ENCODE data around the gene ARSB.
"Not testable (repeated sequence)": the region's sequence is repeated elsewhere in the genome, so short reads cannot be mapped to it uniquely, and the experiment has no call there.

The ARSB gene

DNA sequence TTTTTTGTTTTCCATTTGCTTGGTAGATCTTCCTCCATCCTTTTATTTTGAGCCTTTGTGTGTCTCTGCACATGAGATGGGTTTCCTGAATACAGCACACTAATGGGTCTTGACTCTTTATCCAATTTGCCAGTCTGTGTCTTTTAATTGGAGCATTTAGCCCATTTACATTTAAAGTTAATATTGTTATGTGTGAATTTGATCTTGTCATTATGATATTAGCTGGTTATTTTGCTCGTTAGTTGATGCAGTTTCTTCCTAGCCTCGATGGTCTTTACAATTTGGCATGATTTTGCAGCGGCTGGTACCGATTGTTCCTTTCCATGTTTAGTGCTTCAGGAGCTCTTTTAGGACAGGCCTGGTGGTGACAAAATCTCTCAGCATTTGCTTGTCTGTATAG, 133.2 kb downstream of the ARSB start:
- H3K36me3 ChIP-seq (ENCODE audit: control insufficient read depth, insufficient read depth, low read length); H3K27me3 ChIP-seq (replicated peaks; ENCODE audit: control insufficient read depth, insufficient read depth, low read length, poor library complexity, severe bottlenecking); H3K9me3 ChIP-seq (ENCODE audit: control insufficient read depth, low read length); H3K4me1 ChIP-seq (ENCODE audit: control insufficient read depth, insufficient read depth, low read length, poor library complexity, severe bottlenecking); DNase-seq; H3K4me3 ChIP-seq (ENCODE audit: insufficient read depth, low read depth, low read length, poor library complexity, severe bottlenecking); H3K27ac ChIP-seq (ENCODE audit: insufficient read depth, low read length, poor library complexity, severe bottlenecking): not testable (repeated sequence)

DNA sequence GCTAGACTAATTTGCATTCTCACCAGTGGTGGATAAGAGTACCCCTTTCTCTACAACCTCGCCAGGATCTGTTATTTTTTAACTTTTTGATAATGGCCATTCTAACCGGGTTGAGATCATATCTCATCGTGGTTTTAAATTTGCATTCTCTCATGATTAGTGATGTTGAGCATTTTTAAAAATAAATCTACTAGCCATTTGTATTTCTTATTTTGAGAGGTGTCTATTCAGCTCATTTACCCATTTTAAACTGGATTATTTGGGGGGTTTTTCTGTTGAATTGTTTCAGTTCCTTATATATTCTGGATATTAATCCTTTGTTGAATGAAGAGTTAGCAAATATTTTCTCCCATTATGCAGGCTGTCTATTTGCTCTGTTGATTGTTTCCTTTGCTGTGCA, 139.6 kb downstream of the ARSB start:
- Histone ChIP-seq H3K9me3 (ENCODE audit: control insufficient read depth, low read length) (no peaks in the 10 kb centered on the region), H3K4me3 (ENCODE audit: insufficient read depth, low read depth, low read length, poor library complexity, severe bottlenecking) (no peak overlapping the region), H3K36me3 (ENCODE audit: control insufficient read depth, insufficient read depth, low read length) (no peaks in the 10 kb centered on the region), H3K27ac (ENCODE audit: insufficient read depth, low read length, poor library complexity, severe bottlenecking) (no peak overlapping the region), H3K27me3 (replicated peaks; ENCODE audit: control insufficient read depth, insufficient read depth, low read length, poor library complexity, severe bottlenecking) (no peaks in the 10 kb centered on the region), H3K4me1 (ENCODE audit: control insufficient read depth, insufficient read depth, low read length, poor library complexity, severe bottlenecking) (no peaks in the 10 kb centered on the region)
- DNase-seq: no peak

GRCh38 chr5:78843436-78843835, 141.7 kb downstream of the ARSB start:
- no peaks in the 10 kb centered on the region for H3K9me3 ChIP-seq (ENCODE audit: control insufficient read depth, low read length)
- DNase-seq: no peak
- no peaks in the 10 kb centered on the region for H3K4me1 ChIP-seq (ENCODE audit: control insufficient read depth, insufficient read depth, low read length, poor library complexity, severe bottlenecking)
- H3K36me3 ChIP-seq (ENCODE audit: control insufficient read depth, insufficient read depth, low read length): no peaks in the 10 kb centered on the region
- H3K4me3 ChIP-seq (ENCODE audit: insufficient read depth, low read depth, low read length, poor library complexity, severe bottlenecking): no peak overlapping the region
- no peaks in the 10 kb centered on the region for H3K27me3 ChIP-seq (replicated peaks; ENCODE audit: control insufficient read depth, insufficient read depth, low read length, poor library complexity, severe bottlenecking)
- no peak overlapping the region for H3K27ac ChIP-seq (ENCODE audit: insufficient read depth, low read length, poor library complexity, severe bottlenecking)

DNA sequence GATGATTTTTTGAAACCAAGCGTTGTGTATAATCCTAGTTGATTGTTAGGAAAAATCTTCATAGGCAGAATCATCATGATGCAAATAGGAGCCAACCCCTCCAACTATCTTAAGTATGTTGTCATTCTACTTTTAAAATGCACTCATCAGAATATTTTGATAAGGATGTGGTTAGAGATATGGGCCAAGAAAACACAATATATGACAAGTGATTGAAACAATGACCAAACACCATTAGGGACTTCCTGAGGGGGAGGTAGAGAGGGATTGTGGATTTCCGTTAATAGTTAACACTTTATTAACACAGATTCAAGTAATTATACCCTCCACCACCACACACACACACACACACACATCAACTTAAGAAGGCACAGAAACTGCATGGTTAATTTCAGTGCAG, 143.3 kb downstream of the ARSB start:
- no peaks in the 10 kb centered on the region for H3K36me3 ChIP-seq (ENCODE audit: control insufficient read depth, insufficient read depth, low read length)
- no peak overlapping the region for H3K4me3 ChIP-seq (ENCODE audit: insufficient read depth, low read depth, low read length, poor library complexity, severe bottlenecking)

GRCh38 chr5:78838753-78839152, 146.4 kb downstream of the ARSB start:
- Histone ChIP-seq H3K4me1 (ENCODE audit: control insufficient read depth, insufficient read depth, low read length, poor library complexity, severe bottlenecking) (no peaks in the 10 kb centered on the region), H3K36me3 (ENCODE audit: control insufficient read depth, insufficient read depth, low read length) (no peaks in the 10 kb centered on the region), H3K27ac (ENCODE audit: insufficient read depth, low read length, poor library complexity, severe bottlenecking) (no peak overlapping the region), H3K27me3 (replicated peaks; ENCODE audit: control insufficient read depth, insufficient read depth, low read length, poor library complexity, severe bottlenecking) (no peaks in the 10 kb centered on the region), H3K4me3 (ENCODE audit: insufficient read depth, low read depth, low read length, poor library complexity, severe bottlenecking) (no peak overlapping the region), H3K9me3 (ENCODE audit: control insufficient read depth, low read length) (no peaks in the 10 kb centered on the region)
- DNase-seq: no peak

More for the DNA sequence above, 143.3 kb downstream of the ARSB start:
- Histone ChIP-seq H3K4me1 (ENCODE audit: control insufficient read depth, insufficient read depth, low read length, poor library complexity, severe bottlenecking) (no peaks in the 10 kb centered on the region), H3K9me3 (ENCODE audit: control insufficient read depth, low read length) (no peaks in the 10 kb centered on the region), H3K27me3 (replicated peaks; ENCODE audit: control insufficient read depth, insufficient read depth, low read length, poor library complexity, severe bottlenecking) (no peaks in the 10 kb centered on the region), H3K27ac (ENCODE audit: insufficient read depth, low read length, poor library complexity, severe bottlenecking) (no peak overlapping the region)
- DNase-seq: no peak

DNA sequence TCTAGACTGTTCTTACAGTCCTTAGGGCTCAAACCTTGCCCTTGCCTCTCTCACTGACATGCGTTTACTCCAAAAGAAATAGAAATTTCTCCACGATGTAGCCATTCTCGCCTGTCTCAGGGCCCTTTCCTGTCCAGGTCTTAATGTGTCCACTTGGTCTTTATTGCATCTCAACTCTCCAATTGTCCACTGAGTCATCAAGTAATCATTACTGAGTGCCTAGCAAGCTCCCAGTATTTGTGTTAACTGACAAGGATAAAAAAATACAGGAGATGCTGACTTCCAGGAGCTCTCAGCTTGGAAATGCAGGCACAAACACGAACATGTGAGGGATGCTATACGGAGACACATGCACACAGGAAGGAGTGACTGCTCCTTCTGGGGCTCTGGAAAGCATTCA, 147.3 kb downstream of the ARSB start:
- no peaks in the 10 kb centered on the region for H3K27me3 ChIP-seq (replicated peaks; ENCODE audit: control insufficient read depth, insufficient read depth, low read length, poor library complexity, severe bottlenecking)
- H3K36me3 ChIP-seq (ENCODE audit: control insufficient read depth, insufficient read depth, low read length): no peaks in the 10 kb centered on the region
- H3K9me3 ChIP-seq (ENCODE audit: control insufficient read depth, low read length): no peaks in the 10 kb centered on the region
- no peak overlapping the region for H3K27ac ChIP-seq (ENCODE audit: insufficient read depth, low read length, poor library complexity, severe bottlenecking)
- no peak overlapping the region for H3K4me3 ChIP-seq (ENCODE audit: insufficient read depth, low read depth, low read length, poor library complexity, severe bottlenecking)
- H3K4me1 ChIP-seq (ENCODE audit: control insufficient read depth, insufficient read depth, low read length, poor library complexity, severe bottlenecking): no peaks in the 10 kb centered on the region
- DNase-seq: no peak

DNA sequence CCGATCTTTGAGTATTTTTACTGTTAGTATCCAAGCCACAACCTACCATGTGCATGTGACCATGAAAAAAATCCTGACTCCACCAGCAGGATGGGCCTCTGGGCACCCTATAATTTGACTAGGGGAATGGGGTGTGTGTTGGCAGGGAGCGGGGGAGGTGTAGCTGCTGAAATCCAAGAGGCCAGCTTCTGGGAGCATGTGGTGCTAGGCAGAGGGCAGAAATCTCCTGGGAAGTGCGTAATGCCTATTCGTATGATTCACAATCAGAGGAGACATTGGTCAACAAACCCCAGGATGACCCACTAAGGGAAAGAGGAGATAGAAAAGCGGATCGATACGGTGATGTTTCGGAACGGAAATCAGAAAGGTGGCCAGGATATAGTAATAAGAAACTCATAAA, 149.9 kb downstream of the ARSB start:
- Histone ChIP-seq H3K4me3 (ENCODE audit: insufficient read depth, low read depth, low read length, poor library complexity, severe bottlenecking) (no peak overlapping the region), H3K27me3 (replicated peaks; ENCODE audit: control insufficient read depth, insufficient read depth, low read length, poor library complexity, severe bottlenecking) (no peaks in the 10 kb centered on the region), H3K36me3 (ENCODE audit: control insufficient read depth, insufficient read depth, low read length) (no peaks in the 10 kb centered on the region), H3K4me1 (ENCODE audit: control insufficient read depth, insufficient read depth, low read length, poor library complexity, severe bottlenecking) (no peaks in the 10 kb centered on the region), H3K27ac (ENCODE audit: insufficient read depth, low read length, poor library complexity, severe bottlenecking) (no peak overlapping the region), H3K9me3 (ENCODE audit: control insufficient read depth, low read length) (no peaks in the 10 kb centered on the region)
- DNase-seq: no peak

- no peak overlapping the region for H3K27ac ChIP-seq (ENCODE audit: insufficient read depth, low read length, poor library complexity, severe bottlenecking)
- H3K4me1 ChIP-seq (ENCODE audit: control insufficient read depth, insufficient read depth, low read length, poor library complexity, severe bottlenecking): no peaks in the 10 kb centered on the region
Observed at GRCh38 chr5:78833284-78833683, 151.8 kb downstream of the ARSB start.

DNA sequence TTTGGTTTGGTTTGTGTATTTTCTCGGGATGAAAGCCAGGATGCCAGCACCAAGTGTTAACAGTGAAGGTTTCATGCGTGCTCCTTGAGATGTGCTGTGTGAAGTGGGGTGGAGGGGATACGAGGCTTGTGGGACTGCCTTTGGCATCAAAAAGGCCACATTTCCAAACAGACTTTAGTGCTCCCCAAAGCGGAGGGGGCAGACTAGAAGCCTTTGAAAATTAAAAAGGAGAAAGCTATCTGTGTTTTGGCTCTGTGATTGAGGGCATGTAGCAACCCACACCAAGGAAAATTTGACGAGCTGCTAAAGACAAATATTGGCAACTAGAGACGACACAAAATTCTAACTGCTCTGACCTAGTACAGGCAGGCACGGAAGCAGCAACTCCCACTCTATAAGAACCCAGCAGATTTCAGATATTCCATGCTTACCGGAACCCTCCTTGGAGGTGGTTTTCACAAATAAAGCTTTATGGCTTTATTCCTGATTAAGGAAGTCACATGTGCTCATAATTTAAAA, 154.5 kb downstream of the ARSB start:
- Histone ChIP-seq H3K4me3 (ENCODE audit: insufficient read depth, low read depth, low read length, poor library complexity, severe bottlenecking) (no peak overlapping the region), H3K9me3 (ENCODE audit: control insufficient read depth, low read length) (no peaks in the 10 kb centered on the region), H3K36me3 (ENCODE audit: control insufficient read depth, insufficient read depth, low read length) (no peaks in the 10 kb centered on the region), H3K27me3 (replicated peaks; ENCODE audit: control insufficient read depth, insufficient read depth, low read length, poor library complexity, severe bottlenecking) (no peaks in the 10 kb centered on the region), H3K27ac (ENCODE audit: insufficient read depth, low read length, poor library complexity, severe bottlenecking) (no peak overlapping the region), H3K4me1 (ENCODE audit: control insufficient read depth, insufficient read depth, low read length, poor library complexity, severe bottlenecking) (no peaks in the 10 kb centered on the region)
- no peak for DNase-seq

More at GRCh38 chr5:78833284-78833683, 151.8 kb downstream of the ARSB start:
- Histone ChIP-seq H3K36me3 (ENCODE audit: control insufficient read depth, insufficient read depth, low read length) (no peaks in the 10 kb centered on the region), H3K27me3 (replicated peaks; ENCODE audit: control insufficient read depth, insufficient read depth, low read length, poor library complexity, severe bottlenecking) (no peaks in the 10 kb centered on the region), H3K4me3 (ENCODE audit: insufficient read depth, low read depth, low read length, poor library complexity, severe bottlenecking) (no peak overlapping the region), H3K9me3 (ENCODE audit: control insufficient read depth, low read length) (no peaks in the 10 kb centered on the region)
- no peak for DNase-seq

GRCh38 chr5:78829811-78830527, 155.1 kb downstream of the ARSB start:
- H3K27ac ChIP-seq (ENCODE audit: insufficient read depth, low read length, poor library complexity, severe bottlenecking): no peak overlapping the region
- H3K9me3 ChIP-seq (ENCODE audit: control insufficient read depth, low read length): no peaks in the 10 kb centered on the region
- no peaks in the 10 kb centered on the region for H3K27me3 ChIP-seq (replicated peaks; ENCODE audit: control insufficient read depth, insufficient read depth, low read length, poor library complexity, severe bottlenecking)
- H3K4me3 ChIP-seq (ENCODE audit: insufficient read depth, low read depth, low read length, poor library complexity, severe bottlenecking): no peak overlapping the region
- no peaks in the 10 kb centered on the region for H3K4me1 ChIP-seq (ENCODE audit: control insufficient read depth, insufficient read depth, low read length, poor library complexity, severe bottlenecking)
- no peaks in the 10 kb centered on the region for H3K36me3 ChIP-seq (ENCODE audit: control insufficient read depth, insufficient read depth, low read length)
- no peak for DNase-seq
